Sigmoid colon (tissue), 7 donors: ENCODE results near the gene DDX6. TPM values are rescaled to one million over a fixed set of nuclear protein-coding genes. Genes with fewer than 3 reads are reported as not detected.

Experiments
- DNase-seq: peaks from one replicate; pipeline ENCODE4 v3.0.0-alpha.2; 2019
- H3K27ac ChIP-seq, 4 donors: fragments of 200-600 bp; sonication (generic); one replicate each; pipeline ENCODE4 v1.5.1; 2016 to 2019; ENCODE audit warnings: mild to moderate bottlenecking in 1 of 4
- H3K27me3 ChIP-seq, 3 donors: fragments of 200-600 bp; sonication (generic); one replicate each; pipeline ENCODE4 v1.5.1; 2019; ENCODE audit warnings: mild to moderate bottlenecking in 1 of 3
- H3K36me3 ChIP-seq, 4 donors: fragments of 200-600 bp; sonication (generic); one replicate each; pipeline ENCODE4 v1.5.1; 2016 to 2019
- H3K4me1 ChIP-seq, 4 donors: fragments of 200-600 bp; sonication (generic); one replicate each; pipeline ENCODE4 v1.5.1; 2017 to 2019
- H3K4me3 ChIP-seq, 4 donors: fragments of 200-600 bp; sonication (generic); one replicate each; pipeline ENCODE4 v1.5.1; 2017 to 2019; ENCODE audit warnings: mild to moderate bottlenecking in 2 of 4, moderate library complexity in 1 of 4
- H3K9me3 ChIP-seq, 4 donors: fragments of 200-600 bp in 3 of 4; sonication (generic) in 3 of 4; one replicate each; pipeline versions ENCODE4 v1.5.1 to v1.6.1; 2013 to 2019
- EP300 ChIP-seq, 4 donors: sonication (generic); formaldehyde crosslinking; IDR thresholded peaks; one replicate each; pipeline ENCODE4 v1.6.1; 2017; ENCODE audit warnings: antibody characterized with exemption in 4 of 4
- POLR2A ChIP-seq, 2 donors: fragments of 450-650 bp; IDR thresholded peaks; one replicate each; pipeline ENCODE4 v1.6.1; 2016; ENCODE audit warnings: antibody characterized with exemption in 2 of 2, mild to moderate bottlenecking in 2 of 2, moderate library complexity in 2 of 2
- POLR2AphosphoS5 ChIP-seq, 4 donors: sonication (generic); formaldehyde crosslinking; IDR thresholded peaks; one replicate each; pipeline ENCODE4 v1.6.1; 2017; ENCODE audit warnings: antibody characterized with exemption in 4 of 4
- WGBS, 2 donors: extraction: QIAGEN DNeasy Blood & Tissue Kit; methylation state at CpG; one replicate each; pipeline ENCODE4 v1.1.7; 2013; 5-methylcytosine and 5-hydroxymethylcytosine counted together
- intact Hi-C: fragments of 100-400 bp; cut with DNase I; formaldehyde crosslinking; loops from one replicate; pipeline ENCODE4 v1.15.1; 2023
- polyA plus RNA-seq, 3 donors: library from polyadenylated mRNA; stranded (reverse); fragments of 200-250 nt; gene quantifications; one replicate each; pipeline ENCODE4 v1.2.3, GENCODE V29; 2013
- total RNA-seq, 4 donors: library from RNA; depleted of rRNA; stranded (reverse); fragments of >200 nt; gene quantifications; one replicate each; pipeline ENCODE4 v1.1.0, GENCODE V29; 2016
- TF ChIP-seq, protein P1 (sequence below), 4 experiments: fragments of 450-650 bp in 3 of 4; fragments of 200-600 bp in 1 of 4; IDR thresholded peaks; one replicate each; pipeline ENCODE4 v1.5.1; 2016 to 2019; ENCODE audit warnings: antibody characterized with exemption in 4 of 4, mild to moderate bottlenecking in 3 of 4, moderate library complexity in 2 of 4
- donor health status: healthy with polysubstance abuse.
- donor health status: Bipolar disorder and iron deficiency.
- donor health status: healthy.

The DDX6 gene
- total and polyA plus RNA-seq, 7 donors, result 19.2 to 137 (median 97.8) TPM

DNA sequence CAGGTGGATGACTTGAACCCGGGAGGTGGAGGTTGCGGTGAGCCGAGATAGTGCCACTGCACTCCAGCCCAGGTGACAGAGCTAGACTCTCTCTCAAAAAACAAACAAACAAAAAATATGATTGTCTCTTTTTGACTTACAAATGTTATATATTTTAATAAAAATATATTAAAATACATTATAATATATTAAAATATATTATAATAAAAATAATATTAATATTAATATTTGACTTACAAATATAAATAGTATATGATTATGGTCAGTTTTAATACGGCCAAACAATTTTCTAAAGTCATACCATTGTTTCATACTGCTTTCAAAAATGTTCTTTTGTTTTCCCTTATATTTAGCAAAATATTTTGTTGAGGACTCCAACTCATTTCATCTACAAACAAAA, 27.2 kb upstream of the DDX6 start:
- H3K4me1 ChIP-seq, result peaks cover 0 to 20% (median 18%) of the 10 kb centered on the region in 4 donors
- TF ChIP-seq POLR2AphosphoS5 (IDR thresholded peaks at IDR 0.05) (no peak), POLR2A (IDR thresholded peaks at IDR 0.05) (no peak), EP300 (IDR thresholded peaks at IDR 0.05) (no peak)
- TF ChIP-seq, protein P1, sequence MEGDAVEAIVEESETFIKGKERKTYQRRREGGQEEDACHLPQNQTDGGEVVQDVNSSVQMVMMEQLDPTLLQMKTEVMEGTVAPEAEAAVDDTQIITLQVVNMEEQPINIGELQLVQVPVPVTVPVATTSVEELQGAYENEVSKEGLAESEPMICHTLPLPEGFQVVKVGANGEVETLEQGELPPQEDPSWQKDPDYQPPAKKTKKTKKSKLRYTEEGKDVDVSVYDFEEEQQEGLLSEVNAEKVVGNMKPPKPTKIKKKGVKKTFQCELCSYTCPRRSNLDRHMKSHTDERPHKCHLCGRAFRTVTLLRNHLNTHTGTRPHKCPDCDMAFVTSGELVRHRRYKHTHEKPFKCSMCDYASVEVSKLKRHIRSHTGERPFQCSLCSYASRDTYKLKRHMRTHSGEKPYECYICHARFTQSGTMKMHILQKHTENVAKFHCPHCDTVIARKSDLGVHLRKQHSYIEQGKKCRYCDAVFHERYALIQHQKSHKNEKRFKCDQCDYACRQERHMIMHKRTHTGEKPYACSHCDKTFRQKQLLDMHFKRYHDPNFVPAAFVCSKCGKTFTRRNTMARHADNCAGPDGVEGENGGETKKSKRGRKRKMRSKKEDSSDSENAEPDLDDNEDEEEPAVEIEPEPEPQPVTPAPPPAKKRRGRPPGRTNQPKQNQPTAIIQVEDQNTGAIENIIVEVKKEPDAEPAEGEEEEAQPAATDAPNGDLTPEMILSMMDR (IDR thresholded peaks at IDR 0.05), result no peak
- no peak for DNase-seq
- H3K27ac ChIP-seq, result no peak overlapping the region
- H3K27me3 ChIP-seq, result no peaks in the 10 kb centered on the region
- 96 to 97% methylated on average over 4 of the region's 4 CpGs for WGBS, 2 donors
- no peaks in the 10 kb centered on the region for H3K36me3 ChIP-seq
- intact Hi-C loops, result no loop called here
- H3K4me3 ChIP-seq, result no peak overlapping the region
- H3K9me3 ChIP-seq, result no peaks in the 10 kb centered on the region

DNA sequence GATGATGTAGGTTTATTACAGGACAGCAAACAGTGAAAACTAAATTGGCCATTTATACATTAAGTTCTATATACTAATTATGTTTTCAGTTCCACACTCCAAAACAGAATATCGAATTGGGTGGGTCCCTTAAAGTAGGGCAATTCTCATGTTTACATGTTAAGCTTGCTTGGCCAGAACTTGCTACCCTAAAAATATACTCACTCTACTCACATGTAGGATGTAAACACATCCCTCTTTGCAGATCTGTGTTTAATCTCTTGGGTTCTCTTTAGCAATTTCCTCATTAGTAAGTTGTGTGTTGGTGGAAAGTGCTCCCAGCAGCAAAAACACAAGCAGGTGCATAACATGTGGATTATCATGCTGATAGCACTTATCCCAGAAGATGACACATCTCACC, 22.6 kb upstream of the DDX6 start:
- Histone ChIP-seq H3K4me1 (no peaks in the 10 kb centered on the region), H3K36me3 (no peaks in the 10 kb centered on the region), H3K4me3 (no peak overlapping the region), H3K9me3 (no peaks in the 10 kb centered on the region), H3K27ac (no peak overlapping the region), H3K27me3 (no peaks in the 10 kb centered on the region)
- no peak for DNase-seq
- no peak for TF ChIP-seq EP300 (IDR thresholded peaks at IDR 0.05)
- WGBS, 2 donors, result 5 to 35% methylated on average over 1 of the region's 1 CpG
- intact Hi-C loops, result no loop called here

DNA sequence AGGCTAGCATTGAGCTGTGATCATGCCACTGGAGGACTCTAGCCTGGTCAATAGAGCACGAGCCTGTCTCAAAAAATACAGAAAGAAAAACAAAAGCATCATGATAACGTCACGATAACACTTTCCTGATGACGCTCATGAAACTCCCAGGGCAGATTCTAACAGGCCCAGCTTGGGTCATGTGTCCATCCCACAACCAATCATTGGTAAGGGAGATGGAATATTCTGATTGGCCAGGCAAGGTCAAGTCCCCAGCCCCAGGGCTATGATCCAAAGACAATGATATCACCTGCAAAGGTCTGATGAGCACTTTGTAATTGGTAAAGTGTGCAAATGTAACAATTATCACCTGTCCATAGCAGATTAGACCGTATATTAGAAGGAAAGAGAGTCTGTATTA, 21.5 kb upstream of the DDX6 start:
- DNase-seq, result no peak
- H3K4me3 ChIP-seq, result no peak overlapping the region
- H3K36me3 ChIP-seq, result no peaks in the 10 kb centered on the region
- no peak overlapping the region for H3K27ac ChIP-seq
- TF ChIP-seq EP300 (IDR thresholded peaks at IDR 0.05) (no peak), POLR2A (IDR thresholded peaks at IDR 0.05) (no peak), POLR2AphosphoS5 (IDR thresholded peaks at IDR 0.05) (no peak)
- TF ChIP-seq, protein P1 (IDR thresholded peaks at IDR 0.05), result no peak
- H3K27me3 ChIP-seq, result no peaks in the 10 kb centered on the region
- no peaks in the 10 kb centered on the region for H3K9me3 ChIP-seq
- intact Hi-C loops, result no loop called here
- H3K4me1 ChIP-seq, result no peaks in the 10 kb centered on the region
- 66 to 68% methylated on average over 4 of the region's 5 CpGs for WGBS, 2 donors

DNA sequence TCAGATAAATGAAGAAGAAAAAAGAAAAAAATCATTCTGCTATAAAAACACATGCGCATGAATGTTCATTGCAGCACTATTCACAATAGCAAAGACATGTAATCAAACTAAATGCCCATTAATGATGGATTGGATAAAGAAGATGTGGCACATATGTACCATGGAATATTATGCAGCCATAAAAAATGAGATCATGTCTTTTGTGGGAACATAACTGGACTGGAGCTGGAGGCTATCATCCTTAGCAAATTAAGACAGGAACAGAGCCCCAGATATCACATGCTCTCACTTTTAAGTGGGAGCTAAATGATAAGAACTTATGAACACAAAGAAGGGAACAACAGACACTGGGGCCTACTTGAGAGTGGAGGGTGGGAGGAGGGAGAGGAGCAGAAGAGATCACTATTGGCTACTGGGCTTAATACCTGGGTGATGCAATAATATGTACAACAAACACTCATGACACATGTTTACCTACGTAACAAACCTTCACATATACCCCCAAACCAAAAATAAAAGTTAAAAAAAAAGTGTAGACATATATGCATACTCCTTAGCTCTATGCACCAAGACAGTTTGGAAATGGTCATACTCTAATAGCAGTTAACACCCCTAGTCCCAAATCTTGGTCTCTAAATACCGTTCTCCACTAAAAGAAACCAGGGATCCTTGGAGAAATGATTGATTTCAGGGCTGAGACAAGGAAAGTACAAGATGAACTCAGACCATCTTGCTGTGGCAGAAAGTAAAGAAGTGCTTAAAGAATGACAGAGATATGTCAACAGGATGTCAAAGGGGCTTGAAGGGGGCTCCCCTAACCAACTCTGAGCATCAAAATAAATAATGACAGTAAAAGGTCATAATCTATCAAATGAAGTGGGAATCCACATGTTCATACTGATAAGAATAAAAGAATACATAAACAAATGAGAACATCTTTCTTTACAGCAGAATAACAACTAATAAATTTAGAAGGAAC, 17.1 kb upstream of the DDX6 start:
- no peak for DNase-seq
- no peaks in the 10 kb centered on the region for H3K4me1 ChIP-seq
- TF ChIP-seq EP300 (IDR thresholded peaks at IDR 0.05) (no peak), POLR2A (IDR thresholded peaks at IDR 0.05) (no peak), POLR2AphosphoS5 (IDR thresholded peaks at IDR 0.05) (no peak)
- H3K27ac ChIP-seq, result no peak overlapping the region
- WGBS, 2 donors, result 75 to 82% methylated on average over 3 of the region's 3 CpGs
- H3K36me3 ChIP-seq, result no peaks in the 10 kb centered on the region
- no peaks in the 10 kb centered on the region for H3K9me3 ChIP-seq
- H3K27me3 ChIP-seq, result no peaks in the 10 kb centered on the region
- no peak overlapping the region for H3K4me3 ChIP-seq
- intact Hi-C loops, result no loop called here

DNA sequence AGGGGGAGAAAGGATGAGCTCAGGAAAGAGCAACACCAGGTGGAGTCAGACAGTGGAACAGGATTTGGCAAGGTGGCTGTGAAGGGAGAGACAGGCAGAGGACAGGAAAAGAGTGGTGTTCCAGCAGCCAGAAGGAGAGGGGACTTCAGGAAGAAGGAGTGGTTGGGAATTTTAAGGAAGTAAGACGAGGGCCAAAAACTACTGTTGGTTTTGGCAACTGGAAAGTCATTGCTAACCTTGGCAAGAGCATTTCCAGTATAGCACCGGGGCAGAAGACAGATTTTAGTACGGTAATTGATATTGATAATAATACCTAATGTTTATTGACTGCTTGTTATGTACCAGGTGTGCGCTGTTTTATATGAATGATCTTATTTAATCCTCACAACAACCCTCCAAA, 15.4 kb upstream of the DDX6 start:
- intact Hi-C loops, result no loop called here
- WGBS, 2 donors, result 27 to 73% methylated on average over 4 of the region's 4 CpGs
- Histone ChIP-seq H3K27me3 (no peaks in the 10 kb centered on the region), H3K4me3 (no peak overlapping the region), H3K9me3 (no peaks in the 10 kb centered on the region), H3K36me3 (no peaks in the 10 kb centered on the region), H3K4me1 (no peaks in the 10 kb centered on the region), H3K27ac (no peak overlapping the region)
- no peak for TF ChIP-seq EP300 (IDR thresholded peaks at IDR 0.05)
- TF ChIP-seq, protein P1 (IDR thresholded peaks at IDR 0.05), result no peak
- no peak for TF ChIP-seq POLR2AphosphoS5 (IDR thresholded peaks at IDR 0.05)
- no peak for TF ChIP-seq POLR2A (IDR thresholded peaks at IDR 0.05)
- no peak for DNase-seq
